ENCODE results near the gene MRPS9.

Gene MRPS9

DNA sequence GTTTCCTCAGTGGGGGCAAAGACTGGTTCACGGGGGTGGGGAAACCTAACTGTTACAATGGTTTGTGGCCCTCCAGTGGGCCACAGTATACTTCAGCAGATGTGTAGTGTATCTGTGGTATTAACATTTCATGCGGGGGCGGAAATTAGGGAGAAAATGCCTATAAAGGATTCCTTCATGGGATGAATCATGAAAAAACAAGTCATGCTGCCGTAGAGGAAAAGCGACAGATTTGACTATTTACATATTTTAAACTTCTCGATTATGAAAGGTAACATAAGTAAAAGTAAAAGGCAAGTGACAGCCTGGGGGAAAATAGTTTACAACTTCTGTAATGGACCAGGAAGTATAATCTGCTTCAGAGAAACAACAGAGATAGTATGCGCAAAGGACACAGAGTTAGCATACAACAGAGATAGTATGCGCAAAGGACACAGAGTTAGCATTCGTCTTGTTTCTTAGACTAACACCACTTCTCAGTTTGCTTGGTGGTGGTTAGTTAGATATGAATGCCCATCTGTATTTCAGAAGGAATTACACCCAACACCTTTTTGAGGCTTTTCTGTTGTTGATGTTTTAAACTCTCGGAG lies 41.1 kb downstream of the MRPS9 start:
- DNase-seq (ENCODE audit: low read depth in 2 of 2, low spot score in 1 of 2), result no peak

DNA sequence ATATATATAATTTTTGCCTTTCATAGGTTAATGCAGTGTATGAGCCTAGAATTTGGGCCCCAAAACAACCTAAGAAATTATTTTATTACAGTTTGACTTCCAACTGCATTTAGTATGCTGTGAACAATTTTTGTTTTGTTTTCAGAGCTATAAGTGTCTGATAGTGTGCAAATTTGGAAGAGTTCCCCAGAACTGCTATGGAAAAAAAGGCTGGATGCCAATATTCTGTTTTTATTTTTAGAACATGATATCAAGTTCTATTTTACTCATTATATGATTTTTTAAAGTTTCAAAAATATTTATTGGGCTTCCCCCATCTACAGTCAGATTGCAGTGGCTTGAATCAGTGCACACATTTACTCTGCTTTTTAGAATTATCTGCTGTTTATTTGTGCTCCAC lies 42.6 kb downstream of the MRPS9 start:
- DNase-seq (ENCODE audit: low read depth in 2 of 2, low spot score in 1 of 2), result no peak

DNA sequence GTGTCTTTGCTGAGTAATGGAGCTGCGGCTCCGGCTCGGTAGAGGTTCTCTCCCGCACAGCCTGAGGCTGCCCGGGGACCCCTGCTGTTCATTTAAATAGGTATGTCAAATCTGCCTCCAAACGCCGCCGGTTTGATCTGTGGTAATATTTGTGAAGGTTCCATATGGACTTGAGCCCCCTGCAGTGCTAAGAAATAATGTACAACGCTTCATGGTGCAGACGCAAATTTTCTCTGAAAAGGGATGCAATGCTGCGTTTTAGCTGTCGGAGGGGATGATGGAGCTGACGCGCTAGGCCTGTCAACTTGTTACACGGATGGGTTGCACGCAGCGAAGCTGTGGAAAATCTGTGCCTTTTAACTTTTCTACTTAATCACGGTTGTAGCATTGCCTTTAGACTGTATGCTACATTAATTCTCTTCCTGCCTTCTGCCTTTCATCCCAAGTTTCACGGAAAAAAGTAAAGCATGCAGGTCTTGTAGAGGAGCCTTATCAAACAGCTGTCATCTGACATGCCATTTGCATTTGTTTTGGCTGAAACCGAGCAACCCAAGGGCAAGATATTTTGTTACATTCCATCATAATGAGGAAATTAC lies 43.2 kb downstream of the MRPS9 start:
- no peak for DNase-seq (ENCODE audit: low read depth in 2 of 2, low spot score in 1 of 2)

GRCh38 chr2:105082107-105082506 lies 44.2 kb downstream of the MRPS9 start:
- no peak for DNase-seq (ENCODE audit: low read depth in 2 of 2, low spot score in 1 of 2)

GRCh38 chr2:105085525-105085924 lies 47.7 kb downstream of the MRPS9 start:
- DNase-seq (ENCODE audit: low read depth in 2 of 2, low spot score in 1 of 2), result no peak

DNA sequence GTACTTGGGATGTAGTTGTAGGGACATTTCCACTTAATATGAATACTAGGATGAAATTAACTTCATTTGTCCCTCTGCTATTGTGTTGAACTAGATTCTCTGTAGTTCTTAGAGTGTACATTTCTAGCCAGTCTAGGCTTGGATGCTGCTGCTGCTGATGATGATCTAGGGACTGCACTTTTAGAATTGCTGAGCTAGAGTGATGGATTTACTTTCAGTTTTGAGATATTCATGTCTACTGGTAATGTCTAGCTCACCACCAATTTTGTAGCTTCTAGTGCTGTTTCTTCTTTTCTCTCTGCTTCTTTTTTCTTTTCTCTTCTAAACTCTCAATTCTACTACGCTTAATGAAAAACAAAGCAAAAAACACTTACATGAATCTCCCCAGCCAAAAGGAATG lies 49.4 kb downstream of the MRPS9 start:
- DNase-seq (ENCODE audit: low read depth in 2 of 2, low spot score in 1 of 2), result no peak

- no peak for DNase-seq (ENCODE audit: low read depth in 2 of 2, low spot score in 1 of 2)
Measured at GRCh38 chr2:105090091-105090490, 52.2 kb downstream of the MRPS9 start.

DNA sequence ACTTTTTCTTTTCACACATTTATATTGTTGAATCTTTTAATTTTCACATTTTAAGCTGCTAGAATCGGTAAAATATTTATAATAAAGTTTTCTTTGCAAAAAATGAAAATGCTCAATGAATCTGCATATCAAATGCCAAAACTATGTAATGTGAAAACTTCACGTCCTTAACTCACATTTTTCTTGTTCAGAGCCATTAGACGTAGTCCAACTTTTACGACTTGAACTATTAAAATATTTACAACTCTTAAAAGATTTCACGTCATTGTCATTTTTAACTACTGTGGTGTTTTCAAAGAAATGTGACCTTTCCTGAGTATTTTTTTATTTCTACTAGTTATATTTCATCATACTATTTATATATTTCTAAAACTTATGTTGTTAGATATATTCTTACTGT lies 54.9 kb downstream of the MRPS9 start:
- no peak for DNase-seq (ENCODE audit: low read depth in 2 of 2, low spot score in 1 of 2)

DNA sequence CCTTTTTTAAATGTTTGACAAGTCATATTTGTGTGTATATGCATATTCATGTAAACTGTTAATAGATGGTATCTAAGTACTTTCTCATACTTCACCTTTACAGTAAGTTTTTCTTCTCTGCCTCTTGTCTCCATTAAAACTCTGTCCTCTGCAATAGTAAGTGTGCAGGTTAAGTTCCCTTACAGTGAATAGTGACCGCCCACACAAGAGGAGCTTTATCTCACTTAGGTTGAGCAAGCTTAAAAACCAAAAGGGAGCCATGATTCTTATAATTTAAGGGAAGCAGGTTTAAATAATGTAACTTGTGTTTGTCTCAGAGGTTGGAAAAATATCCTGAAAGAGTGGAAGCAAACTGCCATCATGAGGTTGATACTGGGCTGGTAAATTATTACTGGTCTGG lies 61.3 kb downstream of the MRPS9 start:
- DNase-seq (ENCODE audit: low read depth in 2 of 2, low spot score in 1 of 2), result no peak

- DNase-seq (ENCODE audit: low read depth in 2 of 2, low spot score in 1 of 2), result no peak
Measured at GRCh38 chr2:105100046-105100840, 62.4 kb downstream of the MRPS9 start.

DNA sequence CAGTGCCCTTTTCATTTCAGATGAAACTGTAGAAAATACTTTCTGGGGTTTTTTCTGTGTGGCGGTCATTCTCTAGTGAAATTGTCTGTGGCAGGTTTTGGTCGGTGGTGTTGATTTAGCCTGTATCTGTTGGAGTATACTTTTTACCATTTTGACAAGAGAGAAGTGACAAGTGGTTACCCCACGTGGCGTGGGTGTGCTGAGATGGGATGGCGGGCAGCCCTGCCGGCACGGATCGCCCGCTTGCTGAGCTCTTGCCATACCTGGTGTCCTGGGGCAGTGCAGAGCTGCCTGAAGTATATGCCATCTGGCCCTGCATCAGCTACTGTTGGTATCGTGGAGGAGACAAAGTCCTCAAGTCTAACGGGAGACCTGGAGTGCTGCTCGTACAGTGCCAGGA lies 64.1 kb downstream of the MRPS9 start:
- DNase-seq (ENCODE audit: low read depth in 2 of 2, low spot score in 1 of 2), result no peak

DNA sequence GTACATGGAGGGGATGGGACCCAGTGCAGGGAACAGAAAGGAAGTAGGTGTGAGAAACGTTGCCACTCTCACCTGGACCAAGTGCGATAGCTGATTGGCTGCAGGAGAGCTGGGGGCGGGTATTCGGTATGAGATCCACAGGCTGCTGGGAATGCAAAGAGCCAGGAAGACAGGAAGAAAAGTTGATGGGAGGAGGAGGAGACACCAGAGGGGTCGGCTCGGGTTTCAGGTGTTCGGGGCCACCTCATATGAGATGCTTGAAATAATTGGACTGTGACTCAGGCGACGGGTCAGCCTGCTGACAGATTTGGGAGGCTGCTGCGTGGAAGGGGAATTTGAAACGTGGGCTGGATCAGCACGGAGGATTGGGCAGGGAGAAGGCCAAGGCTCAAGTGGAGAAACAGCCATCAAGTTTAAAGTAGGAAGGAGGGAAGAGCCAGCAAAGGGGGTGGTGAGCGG lies 65.1 kb downstream of the MRPS9 start:
- no peak for DNase-seq (ENCODE audit: low read depth in 2 of 2, low spot score in 1 of 2)

DNA sequence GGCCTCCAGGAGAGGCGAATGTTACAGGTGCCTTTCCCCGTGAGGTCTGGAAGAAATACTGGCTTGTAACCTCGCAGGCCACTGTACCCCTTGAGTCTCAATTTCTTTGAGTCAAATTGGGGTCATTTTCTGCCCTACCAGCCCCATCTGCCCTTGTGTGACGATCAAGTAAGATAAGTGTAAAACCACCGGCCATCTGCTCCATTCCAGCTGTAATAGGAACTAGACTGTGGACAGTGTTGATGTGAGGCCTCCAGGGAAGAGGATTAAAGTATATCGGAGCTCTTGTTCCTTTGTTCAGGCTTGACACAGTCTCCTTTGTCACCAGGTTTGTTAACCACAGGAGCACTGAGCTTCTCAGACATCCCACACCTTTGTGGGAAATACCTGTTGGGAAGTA lies 65.6 kb downstream of the MRPS9 start:
- DNase-seq (ENCODE audit: low read depth in 2 of 2, low spot score in 1 of 2), result no peak

- DNase-seq (ENCODE audit: low read depth in 2 of 2, low spot score in 1 of 2), result no peak
Measured at GRCh38 chr2:105104208-105104731, 66.4 kb downstream of the MRPS9 start.

DNA sequence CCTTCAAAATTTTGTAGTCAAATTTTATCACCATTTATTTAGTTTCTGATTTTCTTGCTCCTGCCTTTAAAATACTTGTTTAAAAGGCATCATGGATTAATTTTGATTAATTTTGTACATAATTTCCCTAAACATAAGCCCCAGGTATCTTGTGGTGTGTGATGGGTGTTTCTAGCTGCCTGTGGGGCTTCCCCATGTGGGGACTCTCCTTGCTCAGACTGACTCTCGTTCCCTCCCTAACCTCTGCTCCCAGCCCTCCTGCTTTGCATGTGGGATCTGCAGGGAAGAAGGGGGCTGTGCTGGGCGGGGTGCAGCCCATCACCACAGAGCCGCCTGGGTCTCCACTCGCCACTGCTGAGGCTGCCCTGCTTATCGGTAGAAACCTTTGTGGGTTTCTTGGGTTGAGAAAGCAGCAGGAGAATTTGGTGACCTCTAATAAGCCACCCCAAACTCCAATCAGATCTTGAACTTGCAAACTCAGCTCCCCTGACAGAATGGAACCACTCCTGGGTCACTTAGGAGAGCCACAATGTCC lies 72.5 kb downstream of the MRPS9 start:
- DNase-seq (ENCODE audit: low read depth in 2 of 2, low spot score in 1 of 2), result no peak

DNA sequence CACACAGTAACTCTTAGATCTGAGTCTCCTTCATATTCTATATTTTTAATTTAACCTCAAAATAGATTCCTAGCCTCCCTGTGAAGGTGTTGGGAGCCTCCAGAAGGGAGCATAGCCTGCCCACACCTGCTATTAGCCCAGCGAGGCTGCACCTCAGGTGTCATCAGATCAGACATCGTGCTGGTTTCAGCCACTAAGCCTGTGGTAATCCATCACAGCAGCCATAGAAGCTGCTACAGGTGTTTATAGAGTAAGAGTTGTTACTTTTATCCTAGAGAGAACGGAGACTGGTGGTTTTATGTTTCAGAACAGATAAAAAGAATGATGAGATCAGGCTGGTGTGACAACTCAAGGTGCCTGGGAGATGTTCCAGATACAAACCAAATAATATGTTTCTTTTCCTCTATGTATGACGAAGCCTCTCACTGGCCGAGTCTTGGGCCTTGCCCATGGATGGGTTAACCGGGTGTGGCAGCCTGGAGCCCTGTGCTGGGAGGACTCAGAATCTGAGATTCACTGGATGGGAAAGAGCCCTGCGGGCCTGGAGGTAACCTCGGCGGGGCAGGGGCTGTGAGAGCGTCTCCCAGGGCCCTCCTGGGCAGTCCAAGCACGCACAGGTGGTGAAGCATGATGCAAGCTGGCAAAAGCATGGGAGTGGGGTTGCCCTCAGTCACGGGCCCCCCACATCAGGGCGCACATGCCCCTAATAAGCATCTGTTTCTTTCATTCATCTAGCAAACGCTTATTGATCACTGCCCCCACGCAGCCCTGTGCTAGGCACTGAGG lies 73.7 kb downstream of the MRPS9 start:
- no peak for DNase-seq (ENCODE audit: low read depth in 2 of 2, low spot score in 1 of 2)

DNA sequence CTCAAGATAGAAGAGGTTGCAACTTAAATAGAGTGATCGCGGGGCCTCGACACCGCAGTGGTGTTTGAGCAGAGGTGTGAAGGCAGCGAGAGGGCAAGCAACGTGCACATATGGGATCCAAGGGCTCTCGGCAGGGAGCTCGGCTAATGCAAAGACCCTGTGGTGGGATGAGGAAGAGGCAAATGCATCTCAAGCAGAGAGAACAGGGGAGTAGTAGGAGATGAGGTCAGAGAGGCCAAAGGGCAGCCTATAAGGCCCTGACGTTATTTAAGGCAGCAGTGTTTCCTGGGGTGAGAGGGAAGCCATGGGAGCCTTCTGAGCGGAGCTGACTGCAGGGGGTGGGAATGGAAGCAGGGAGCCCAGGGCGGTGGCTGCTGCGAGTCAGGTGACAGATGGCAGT lies 74.5 kb downstream of the MRPS9 start:
- DNase-seq (ENCODE audit: low read depth in 2 of 2, low spot score in 1 of 2), result no peak

- DNase-seq (ENCODE audit: low read depth in 2 of 2, low spot score in 1 of 2), result no peak
Measured at GRCh38 chr2:105113616-105114291, 75.9 kb downstream of the MRPS9 start.

DNA sequence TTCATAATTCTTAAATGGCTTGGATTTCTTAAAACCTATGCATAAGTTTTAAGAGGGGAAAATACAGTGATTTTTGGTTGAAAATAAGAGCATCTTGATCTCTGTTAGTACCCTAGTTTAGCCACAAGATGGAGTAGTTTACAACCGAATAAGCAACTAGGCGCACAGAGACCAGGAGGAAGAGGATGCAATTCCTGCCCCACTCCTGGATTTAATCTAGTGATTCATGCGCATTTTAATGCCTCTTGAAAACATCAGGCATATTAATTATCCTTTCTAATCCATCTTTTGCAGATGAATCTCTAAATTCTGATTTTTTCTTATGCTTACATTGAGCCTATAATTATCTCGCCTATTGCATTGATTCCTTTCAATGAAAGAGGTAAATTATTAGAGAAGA lies 76.7 kb downstream of the MRPS9 start:
- no peak for DNase-seq (ENCODE audit: low read depth in 2 of 2, low spot score in 1 of 2)

GRCh38 chr2:105116348-105116747 lies 78.5 kb downstream of the MRPS9 start:
- DNase-seq (ENCODE audit: low read depth in 2 of 2, low spot score in 1 of 2), result no peak

GRCh38 chr2:105117565-105117964 lies 79.7 kb downstream of the MRPS9 start:
- DNase-seq (ENCODE audit: low read depth in 2 of 2, low spot score in 1 of 2), result no peak
